Measurements from ENCODE around the gene GNB1.
"Not testable (repeated sequence)": the region's sequence is repeated elsewhere in the genome, so short reads cannot be mapped to it uniquely, and the experiment has no call there.

The GNB1 gene

DNA sequence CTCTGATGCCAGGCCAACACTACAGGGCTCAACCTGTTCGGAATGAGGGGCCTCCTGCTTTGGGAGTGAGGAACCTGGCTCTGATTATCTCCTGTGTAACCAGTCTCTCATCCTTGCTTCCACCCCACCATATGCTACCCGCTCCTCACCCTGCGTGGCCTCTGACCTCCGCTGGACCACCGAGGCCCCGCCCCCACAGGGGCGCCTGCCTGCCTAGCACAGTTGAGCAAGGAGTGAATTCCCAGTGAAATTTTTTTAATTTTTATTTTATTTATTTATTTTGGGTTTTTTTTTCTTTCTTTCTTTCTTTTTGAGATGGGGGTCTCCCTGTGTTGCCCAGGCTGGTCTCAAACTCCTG is 1.9 kb upstream of the GNB1 start:
- Histone ChIP-seq H3K4me3 (peak overlapping the region; percentile 93), H3K27ac (no peak overlapping the region)
- TF ChIP-seq, protein P1, sequence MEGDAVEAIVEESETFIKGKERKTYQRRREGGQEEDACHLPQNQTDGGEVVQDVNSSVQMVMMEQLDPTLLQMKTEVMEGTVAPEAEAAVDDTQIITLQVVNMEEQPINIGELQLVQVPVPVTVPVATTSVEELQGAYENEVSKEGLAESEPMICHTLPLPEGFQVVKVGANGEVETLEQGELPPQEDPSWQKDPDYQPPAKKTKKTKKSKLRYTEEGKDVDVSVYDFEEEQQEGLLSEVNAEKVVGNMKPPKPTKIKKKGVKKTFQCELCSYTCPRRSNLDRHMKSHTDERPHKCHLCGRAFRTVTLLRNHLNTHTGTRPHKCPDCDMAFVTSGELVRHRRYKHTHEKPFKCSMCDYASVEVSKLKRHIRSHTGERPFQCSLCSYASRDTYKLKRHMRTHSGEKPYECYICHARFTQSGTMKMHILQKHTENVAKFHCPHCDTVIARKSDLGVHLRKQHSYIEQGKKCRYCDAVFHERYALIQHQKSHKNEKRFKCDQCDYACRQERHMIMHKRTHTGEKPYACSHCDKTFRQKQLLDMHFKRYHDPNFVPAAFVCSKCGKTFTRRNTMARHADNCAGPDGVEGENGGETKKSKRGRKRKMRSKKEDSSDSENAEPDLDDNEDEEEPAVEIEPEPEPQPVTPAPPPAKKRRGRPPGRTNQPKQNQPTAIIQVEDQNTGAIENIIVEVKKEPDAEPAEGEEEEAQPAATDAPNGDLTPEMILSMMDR (IDR thresholded peaks at IDR 0.05): no peak
- no peak for DNase-seq (ENCODE audit: low spot score)

DNA sequence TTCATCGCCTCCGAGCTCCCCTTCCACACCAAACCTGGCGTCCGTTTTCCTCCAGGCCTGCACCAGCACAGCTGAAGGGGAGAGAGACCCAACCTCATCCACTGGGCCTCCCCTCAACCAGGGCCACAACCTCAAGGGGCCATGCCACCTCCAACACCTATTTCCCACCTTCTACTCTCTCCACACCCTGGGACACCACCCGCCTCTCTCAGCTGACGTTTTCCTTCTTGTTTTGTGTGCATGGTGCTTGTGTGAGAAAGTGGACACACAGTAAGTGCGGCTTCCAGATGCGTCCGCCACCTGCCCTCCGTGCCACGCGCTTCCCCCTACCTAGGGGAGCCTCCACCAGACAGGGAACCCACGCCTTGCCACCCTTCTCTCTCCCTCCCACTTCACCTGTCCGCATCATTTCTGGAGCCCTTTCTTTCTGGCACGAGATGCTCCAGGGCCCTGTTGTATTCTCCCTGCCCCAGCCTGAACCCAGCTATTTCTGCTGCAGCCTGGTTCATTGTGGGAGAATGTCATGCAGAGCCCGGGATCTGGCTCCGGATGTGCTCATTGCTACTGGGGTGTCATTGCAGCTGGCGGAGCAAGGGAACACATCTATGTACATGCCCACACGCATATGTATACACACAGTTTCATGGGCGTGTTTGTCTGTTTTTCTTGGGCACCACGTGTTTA is 1.3 kb upstream of the GNB1 start:
- DNase-seq (ENCODE audit: low spot score): no peak
- Histone ChIP-seq H3K4me3 (peak overlapping the region; percentile 93), H3K27ac (peak overlapping the region; percentile 93 to 100)
- TF ChIP-seq, protein P1 (IDR thresholded peaks at IDR 0.05): no peak

DNA sequence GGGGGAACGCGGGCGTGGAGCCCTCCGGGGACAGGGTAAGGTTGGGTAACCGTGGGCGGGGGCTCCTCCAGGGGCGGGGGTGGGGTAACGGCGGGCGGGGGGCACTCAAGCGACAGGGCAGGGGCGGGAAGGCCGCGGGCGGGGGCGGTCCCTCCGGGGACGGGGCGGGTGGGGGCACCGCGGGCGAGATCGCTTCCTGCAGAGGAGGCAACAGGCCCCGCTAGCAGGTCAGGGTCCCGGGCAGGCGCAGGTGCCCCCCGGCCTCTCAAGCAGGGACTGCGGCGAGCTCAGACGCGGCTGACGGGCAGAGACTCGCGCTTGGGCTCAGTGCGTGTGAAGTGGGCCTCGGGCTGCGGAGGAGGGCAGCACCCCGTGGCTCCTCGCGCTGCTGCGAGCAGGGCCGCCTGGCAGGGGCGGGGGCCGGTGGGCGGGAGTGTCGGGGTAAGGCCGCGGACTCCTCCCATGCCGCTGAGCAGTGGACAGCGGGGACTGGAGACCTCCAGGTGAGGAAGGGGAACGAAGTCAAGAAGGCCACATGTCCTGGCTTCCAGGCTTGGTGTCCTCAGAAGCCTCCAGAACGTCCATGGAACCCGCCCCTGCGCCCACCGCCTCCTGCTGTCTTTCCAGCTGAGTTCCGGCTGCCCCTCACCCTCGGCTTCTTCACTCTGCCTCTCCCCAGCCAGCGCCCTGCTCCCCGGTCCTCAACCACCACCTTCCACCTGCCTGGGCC is 627 bp upstream of the GNB1 start:
- Histone ChIP-seq H3K4me3 (peak overlapping the region; percentile 93), H3K27ac (peak overlapping the region; percentile 93 to 100)
- DNase-seq (ENCODE audit: low spot score): no peak
- TF ChIP-seq, protein P1 (IDR thresholded peaks at IDR 0.05): no peak

DNA sequence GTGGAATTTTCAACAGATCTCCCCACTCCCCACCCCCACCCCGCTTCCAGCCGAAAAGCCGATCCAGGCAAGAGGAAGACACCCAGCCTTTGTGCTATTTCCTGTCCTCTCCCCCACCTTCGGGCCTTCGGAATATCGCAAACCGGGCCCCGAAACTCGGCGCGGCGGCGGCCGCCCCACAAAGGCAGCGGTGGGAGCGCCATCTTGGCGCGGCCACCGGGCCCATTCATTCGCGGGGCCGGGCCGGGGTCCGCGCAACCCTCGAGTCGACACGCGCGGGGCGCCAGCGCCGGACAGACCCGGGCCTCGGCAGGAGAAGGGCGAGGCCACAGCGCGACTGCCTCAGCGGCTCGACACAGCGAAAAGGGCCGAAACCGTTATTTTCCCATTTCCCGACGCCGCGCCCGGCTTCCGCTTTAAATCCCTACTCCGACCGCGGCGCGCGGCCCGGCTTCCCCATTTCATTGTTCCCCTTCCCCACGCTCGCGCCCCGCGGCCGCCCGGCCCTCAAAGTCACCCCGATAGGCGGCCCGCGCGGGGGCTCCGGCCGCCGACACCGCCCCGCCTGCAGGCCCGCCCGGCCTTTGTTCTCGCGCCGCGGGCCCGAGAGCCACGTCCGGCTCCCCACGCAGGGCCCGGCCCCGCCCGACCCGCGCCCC is 911 bp downstream of the GNB1 start:
- peak overlapping the region; percentile 93 to 100 for H3K27ac ChIP-seq

DNA sequence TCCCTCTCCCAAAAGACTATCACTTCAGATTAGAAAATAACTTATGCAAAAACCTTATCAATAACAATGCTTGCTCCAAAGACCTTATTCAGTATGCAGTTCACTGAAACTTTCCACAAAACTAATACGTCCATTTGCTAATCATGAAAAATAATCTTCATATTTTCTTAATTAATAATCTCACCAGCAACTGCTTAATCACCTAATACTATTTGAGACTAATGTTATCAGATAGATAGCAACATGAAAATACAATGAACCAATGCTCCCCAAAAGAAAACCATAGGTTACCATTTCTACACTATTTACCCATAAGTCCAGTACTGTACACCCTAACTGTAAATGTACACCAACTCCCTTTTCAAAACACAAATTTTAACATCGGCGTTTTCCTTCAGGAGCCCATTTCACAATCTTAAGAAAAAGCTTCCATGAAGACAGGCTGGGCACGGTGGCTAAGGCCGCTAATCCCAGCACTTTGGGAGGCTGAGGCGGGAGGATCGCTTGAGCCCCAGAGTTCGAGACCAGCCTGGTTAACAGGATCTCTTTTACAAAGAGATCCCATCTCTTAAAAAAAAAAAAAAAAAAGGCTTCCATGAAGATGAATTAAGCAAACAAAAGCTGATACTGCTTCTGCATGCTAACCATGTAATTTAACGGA is 1.7 kb downstream of the GNB1 start:
- peak overlapping the region; percentile 93 for H3K4me3 ChIP-seq
- TF ChIP-seq, protein P1 (IDR thresholded peaks at IDR 0.05): no peak
- no peak for DNase-seq (ENCODE audit: low spot score)
- peak overlapping the region in 1 of 2 donors; percentile 93 for H3K27ac ChIP-seq

More for the DNA sequence above, 911 bp downstream of the GNB1 start:
- DNase-seq (ENCODE audit: low spot score): no peak
- H3K4me3 ChIP-seq: peak overlapping the region; percentile 93
- TF ChIP-seq, protein P1 (IDR thresholded peaks at IDR 0.05): no peak

DNA sequence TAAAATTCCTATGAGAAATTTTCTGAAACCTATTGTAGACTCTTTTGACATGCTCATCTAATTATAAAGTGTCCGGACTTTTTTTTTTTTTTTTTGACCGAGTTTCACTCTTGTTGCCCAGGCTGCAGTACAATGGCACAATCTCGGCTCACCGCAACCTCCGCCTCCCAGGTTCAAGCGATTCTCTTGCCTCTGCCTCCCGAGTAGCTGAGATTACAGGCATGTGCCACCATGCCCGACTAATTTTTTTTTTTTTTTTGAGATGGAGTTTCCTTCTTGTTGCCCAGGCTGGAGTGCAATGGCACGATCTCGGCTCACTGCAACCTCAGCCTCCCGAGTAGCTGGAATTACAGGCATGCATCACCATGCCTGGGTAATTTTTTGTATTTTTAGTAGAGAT is 7.0 kb downstream of the GNB1 start:
- not testable (repeated sequence) for DNase-seq (ENCODE audit: low spot score); H3K27ac ChIP-seq; H3K4me3 ChIP-seq
